ENCODE data around the gene SMARCC2. TPM values are rescaled to one million over a fixed set of nuclear protein-coding genes. Genes with fewer than 3 reads are reported as not detected.

SMARCC2 gene
- total RNA-seq, 2 experiments from 2014 or later = 68.3 to 137 TPM

DNA sequence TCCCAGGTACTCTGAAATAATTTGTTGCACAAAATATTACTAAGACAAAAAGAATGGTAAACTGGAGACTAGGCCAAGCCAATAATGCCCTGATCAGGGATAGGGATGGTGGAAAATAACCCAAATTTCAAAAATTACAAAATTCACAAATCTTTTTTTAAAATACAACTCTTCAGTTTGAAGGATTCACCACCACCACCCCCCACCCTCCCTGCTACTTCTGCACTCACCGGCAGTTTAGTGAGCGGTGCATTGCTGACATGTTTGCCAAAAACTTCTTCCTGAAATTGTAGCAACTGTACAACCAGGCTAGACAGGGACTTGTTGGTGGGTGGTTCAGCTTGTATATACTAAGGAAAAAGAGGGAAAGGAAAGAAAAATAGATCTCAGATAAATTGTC lies 2.3 kb downstream of the SMARCC2 start:
- intact Hi-C loops (cut with micrococcal nuclease; ENCODE audit: unreplicated experiment) = loop anchor here (5.0 kb wide), 1 partner anchor 140 kb away; no protein-coding TSS in a partner anchor
- DNase-seq (ENCODE audit: low spot score) = no peak
- ChIA-PET CTCF (ENCODE audit: unreplicated experiment) (no interaction called here), POLR2A (interaction anchor here (0.7 to 3.4 kb wide), 4 partner anchors 10 to 69 kb away, joined by 7 to 21 read pairs (median 14); partner anchors contain the start of genes RNF41, RPL41 and ZC3H10)
- Histone ChIP-seq H2AFZ (ENCODE audit: low read length) (no peak overlapping the region), H3K4me1 (ENCODE audit: insufficient read depth, low read length, poor library complexity, severe bottlenecking) (peaks cover 29% of the 10 kb centered on the region), H3K79me2 (ENCODE audit: insufficient read depth, low read depth, low read length) (peaks cover 31% of the 10 kb centered on the region), H3K36me3 (ENCODE audit: insufficient read depth, low read length) (peaks cover 54% of the 10 kb centered on the region), H3K4me2 (ENCODE audit: low read length) (peak overlapping the region; percentile 93), H3K9me3 (ENCODE audit: low read length) (no peaks in the 10 kb centered on the region), H4K20me1 (ENCODE audit: insufficient read depth, low read length) (0 out of 2 replicates have a peak, but pooled peaks cover 4% of the 10 kb centered on the region), H3K27ac (ENCODE audit: low read depth, low read length, poor library complexity, severe bottlenecking) (no peak overlapping the region), H3K4me3 (ENCODE audit: low read depth, low read length, poor library complexity, severe bottlenecking) (no peak overlapping the region), H3K9me2 (ENCODE audit: insufficient read depth, low read length) (no peaks in the 10 kb centered on the region)
- TF ChIP-seq, protein P1, sequence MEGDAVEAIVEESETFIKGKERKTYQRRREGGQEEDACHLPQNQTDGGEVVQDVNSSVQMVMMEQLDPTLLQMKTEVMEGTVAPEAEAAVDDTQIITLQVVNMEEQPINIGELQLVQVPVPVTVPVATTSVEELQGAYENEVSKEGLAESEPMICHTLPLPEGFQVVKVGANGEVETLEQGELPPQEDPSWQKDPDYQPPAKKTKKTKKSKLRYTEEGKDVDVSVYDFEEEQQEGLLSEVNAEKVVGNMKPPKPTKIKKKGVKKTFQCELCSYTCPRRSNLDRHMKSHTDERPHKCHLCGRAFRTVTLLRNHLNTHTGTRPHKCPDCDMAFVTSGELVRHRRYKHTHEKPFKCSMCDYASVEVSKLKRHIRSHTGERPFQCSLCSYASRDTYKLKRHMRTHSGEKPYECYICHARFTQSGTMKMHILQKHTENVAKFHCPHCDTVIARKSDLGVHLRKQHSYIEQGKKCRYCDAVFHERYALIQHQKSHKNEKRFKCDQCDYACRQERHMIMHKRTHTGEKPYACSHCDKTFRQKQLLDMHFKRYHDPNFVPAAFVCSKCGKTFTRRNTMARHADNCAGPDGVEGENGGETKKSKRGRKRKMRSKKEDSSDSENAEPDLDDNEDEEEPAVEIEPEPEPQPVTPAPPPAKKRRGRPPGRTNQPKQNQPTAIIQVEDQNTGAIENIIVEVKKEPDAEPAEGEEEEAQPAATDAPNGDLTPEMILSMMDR (conservative IDR thresholded peaks at IDR 0.05; ENCODE audit: low read length) = no peak
- TF ChIP-seq EZH2phosphoT487 (IDR thresholded peaks at IDR 0.05; ENCODE audit: borderline replicate concordance, low read depth, low read length) = no peak
- no TSS peak for BruUV-seq (replicated peaks)

DNA sequence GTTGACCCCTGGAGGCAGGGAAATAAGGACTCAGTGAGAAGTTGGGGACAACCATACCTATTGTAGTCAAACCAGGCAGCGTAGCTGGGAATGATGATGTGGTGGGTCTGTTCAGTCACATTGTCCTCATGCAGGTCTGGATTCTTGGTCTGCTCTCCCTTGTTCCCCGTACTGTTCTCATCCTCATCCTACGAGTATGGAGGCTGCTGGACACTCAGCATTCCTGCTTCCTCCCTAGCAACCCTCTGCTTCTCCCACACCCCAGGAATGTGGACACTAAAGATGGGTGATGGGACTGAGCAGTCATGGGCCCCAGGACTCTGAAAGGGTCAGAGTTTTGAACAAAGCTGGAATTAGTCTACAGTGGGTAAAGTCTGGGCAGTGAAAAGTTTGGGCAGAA lies 10.9 kb downstream of the SMARCC2 start:
- ChIA-PET POLR2A (no interaction called here), CTCF (ENCODE audit: unreplicated experiment) (interaction anchor here (0.6 kb wide), 1 partner anchor 98 kb away, joined by 3 read pairs; no protein-coding TSS in a partner anchor)
- no peaks in the 10 kb centered on the region for H3K9me2 ChIP-seq (ENCODE audit: insufficient read depth, low read length)
- H3K36me3 ChIP-seq (ENCODE audit: insufficient read depth, low read length) = peaks cover 92% of the 10 kb centered on the region
- no peak overlapping the region for H3K4me2 ChIP-seq (ENCODE audit: low read length)
- H3K4me3 ChIP-seq (ENCODE audit: low read depth, low read length, poor library complexity, severe bottlenecking) = no peak overlapping the region
- H3K79me2 ChIP-seq (ENCODE audit: insufficient read depth, low read depth, low read length) = no peaks in the 10 kb centered on the region
- H2AFZ ChIP-seq (ENCODE audit: low read length) = no peak overlapping the region
- no peak for DNase-seq (ENCODE audit: low spot score)
- H4K20me1 ChIP-seq (ENCODE audit: insufficient read depth, low read length) = no peaks in the 10 kb centered on the region
- H3K9me3 ChIP-seq (ENCODE audit: low read length) = no peaks in the 10 kb centered on the region
- H3K4me1 ChIP-seq (ENCODE audit: insufficient read depth, low read length, poor library complexity, severe bottlenecking) = no peaks in the 10 kb centered on the region
- BruUV-seq (replicated peaks) = no TSS peak
- TF ChIP-seq EZH2phosphoT487 (IDR thresholded peaks at IDR 0.05; ENCODE audit: borderline replicate concordance, low read depth, low read length) = no peak
- TF ChIP-seq, protein P1 (conservative IDR thresholded peaks at IDR 0.05; ENCODE audit: low read length) = no peak
- intact Hi-C loops (cut with micrococcal nuclease; ENCODE audit: unreplicated experiment) = no loop called here
- H3K27ac ChIP-seq (ENCODE audit: low read depth, low read length, poor library complexity, severe bottlenecking) = no peak overlapping the region

DNA sequence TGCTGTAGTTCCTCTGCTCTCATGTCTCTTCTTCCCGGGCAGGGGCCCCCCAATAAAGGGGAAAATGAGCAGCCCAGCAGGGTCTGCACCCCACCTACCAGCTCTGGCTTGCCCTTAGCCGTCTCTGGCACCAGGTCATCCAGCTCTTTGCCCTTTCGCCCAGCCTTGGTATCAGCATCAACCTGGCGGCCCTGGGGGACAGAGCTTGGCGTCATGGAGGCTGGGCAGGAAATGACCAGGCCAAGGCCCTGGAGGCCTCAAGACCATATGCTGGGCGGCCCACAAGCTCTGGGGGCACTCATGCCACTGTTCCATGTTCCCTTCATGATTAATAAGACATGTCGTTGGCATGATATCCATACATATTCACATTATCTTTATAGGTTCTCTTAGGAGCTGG lies 16.4 kb downstream of the SMARCC2 start:
- H4K20me1 ChIP-seq (ENCODE audit: insufficient read depth, low read length) = no peaks in the 10 kb centered on the region
- H3K9me3 ChIP-seq (ENCODE audit: low read length) = no peaks in the 10 kb centered on the region
- H3K4me1 ChIP-seq (ENCODE audit: insufficient read depth, low read length, poor library complexity, severe bottlenecking) = no peaks in the 10 kb centered on the region
- H2AFZ ChIP-seq (ENCODE audit: low read length) = no peak overlapping the region
- H3K9me2 ChIP-seq (ENCODE audit: insufficient read depth, low read length) = no peaks in the 10 kb centered on the region
- no peak overlapping the region for H3K27ac ChIP-seq (ENCODE audit: low read depth, low read length, poor library complexity, severe bottlenecking)
- H3K79me2 ChIP-seq (ENCODE audit: insufficient read depth, low read depth, low read length) = no peaks in the 10 kb centered on the region
- no peak for DNase-seq (ENCODE audit: low spot score)
- intact Hi-C loops (cut with micrococcal nuclease; ENCODE audit: unreplicated experiment) = no loop called here
- no TSS peak for BruUV-seq (replicated peaks)
- no peak overlapping the region for H3K4me3 ChIP-seq (ENCODE audit: low read depth, low read length, poor library complexity, severe bottlenecking)
- TF ChIP-seq, protein P1 (conservative IDR thresholded peaks at IDR 0.05; ENCODE audit: low read length) = no peak
- no peak for TF ChIP-seq EZH2phosphoT487 (IDR thresholded peaks at IDR 0.05; ENCODE audit: borderline replicate concordance, low read depth, low read length)
- POLR2A ChIA-PET = no interaction called here
- peaks cover 93% of the 10 kb centered on the region for H3K36me3 ChIP-seq (ENCODE audit: insufficient read depth, low read length)
- H3K4me2 ChIP-seq (ENCODE audit: low read length) = no peak overlapping the region
- CTCF ChIA-PET (ENCODE audit: unreplicated experiment) = no interaction called here
